ENCODE measurements around the gene HELZ2. TPM values are rescaled to one million over a fixed set of nuclear protein-coding genes. Genes with fewer than 3 reads are reported as not detected.
A peak's percentile ranks its signal among the peaks of the same experiment; 100 is the strongest.

Gene HELZ2
- total and polyA plus RNA-seq, 2 donors from 2014 or later: 3.2 to 40.7 TPM

DNA sequence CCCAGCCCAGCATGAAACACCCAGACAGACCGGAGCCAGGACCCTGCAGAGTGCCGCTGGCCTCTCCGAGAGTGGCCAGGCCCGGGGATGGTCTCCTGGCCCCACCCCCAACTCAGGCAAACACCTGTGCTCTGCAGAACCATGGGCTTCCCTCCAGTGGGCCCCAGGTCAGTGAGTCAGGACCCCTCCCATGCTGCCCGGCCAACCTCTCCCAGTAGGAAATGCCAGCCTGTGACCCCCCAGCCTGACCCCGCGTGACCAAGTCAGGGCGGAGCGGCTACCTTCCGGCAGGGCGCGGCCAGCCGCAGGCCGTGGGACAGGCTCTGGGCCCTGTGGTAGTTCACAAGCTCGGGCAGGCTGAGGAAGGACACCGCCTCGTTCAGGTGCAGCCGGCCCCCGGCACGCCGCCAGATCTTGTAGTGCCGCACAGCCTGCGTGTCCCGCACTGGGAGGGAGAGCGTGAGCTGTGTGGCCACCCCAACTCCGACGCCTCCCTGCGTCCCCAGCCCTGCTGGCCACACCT, 40.1 kb downstream of the HELZ2 start:
- no peak overlapping the region for H3K27ac ChIP-seq (ENCODE audit: low read depth in 2 of 2, low read length in 2 of 2)
- FAIRE-seq (no peak), DNase-seq (peak in 3 of 5 donors; percentile 13 to 86 (median 54))
- no peaks in the 10 kb centered on the region for H3K36me3 ChIP-seq (ENCODE audit: control insufficient read depth in 2 of 3, insufficient read depth in 3 of 3, low read length in 3 of 3)
- peaks cover 0 to 4% (median 0%) of the 10 kb centered on the region in 3 donors for H3K4me1 ChIP-seq (ENCODE audit: control insufficient read depth in 2 of 3, insufficient read depth in 2 of 3, low read depth in 1 of 3, low read length in 3 of 3)
- TF ChIP-seq CTCF (IDR thresholded peaks at IDR 0.05; ENCODE audit: borderline replicate concordance, extremely low read depth, insufficient read depth): no peak
- intact Hi-C loops (cut with DNase I): no loop called here
- H3K9me3 ChIP-seq (ENCODE audit: control insufficient read depth in 2 of 3, insufficient read depth in 1 of 3, low read length in 3 of 3): no peaks in the 10 kb centered on the region
- no peak overlapping the region for H3K4me3 ChIP-seq (ENCODE audit: low read length in 3 of 3)
- no peak overlapping the region for H3K9ac ChIP-seq (ENCODE audit: low read length in 3 of 3)
- H3K27me3 ChIP-seq (ENCODE audit: control insufficient read depth, insufficient read depth, low read length): no peaks in the 10 kb centered on the region

- Histone ChIP-seq H3K9ac (ENCODE audit: low read length in 3 of 3) (no peak overlapping the region), H3K27ac (ENCODE audit: low read depth in 2 of 2, low read length in 2 of 2) (no peak overlapping the region), H3K9me3 (ENCODE audit: control insufficient read depth in 2 of 3, insufficient read depth in 1 of 3, low read length in 3 of 3) (no peaks in the 10 kb centered on the region), H3K36me3 (ENCODE audit: control insufficient read depth in 2 of 3, insufficient read depth in 3 of 3, low read length in 3 of 3) (no peaks in the 10 kb centered on the region), H3K4me1 (ENCODE audit: control insufficient read depth in 2 of 3, insufficient read depth in 2 of 3, low read depth in 1 of 3, low read length in 3 of 3) (peaks cover 0 to 4% (median 0%) of the 10 kb centered on the region in 3 donors), H3K4me3 (ENCODE audit: low read length in 3 of 3) (no peak overlapping the region), H3K27me3 (ENCODE audit: control insufficient read depth, insufficient read depth, low read length) (no peaks in the 10 kb centered on the region)
- intact Hi-C loops (cut with DNase I): no loop called here
- FAIRE-seq (no peak), DNase-seq (peak in 2 of 5 donors; percentile 8 to 39)
- TF ChIP-seq CTCF (IDR thresholded peaks at IDR 0.05; ENCODE audit: borderline replicate concordance, extremely low read depth, insufficient read depth): no peak
Measured at GRCh38 chr20:63533388-63533787, 40.7 kb downstream of the HELZ2 start.

DNA sequence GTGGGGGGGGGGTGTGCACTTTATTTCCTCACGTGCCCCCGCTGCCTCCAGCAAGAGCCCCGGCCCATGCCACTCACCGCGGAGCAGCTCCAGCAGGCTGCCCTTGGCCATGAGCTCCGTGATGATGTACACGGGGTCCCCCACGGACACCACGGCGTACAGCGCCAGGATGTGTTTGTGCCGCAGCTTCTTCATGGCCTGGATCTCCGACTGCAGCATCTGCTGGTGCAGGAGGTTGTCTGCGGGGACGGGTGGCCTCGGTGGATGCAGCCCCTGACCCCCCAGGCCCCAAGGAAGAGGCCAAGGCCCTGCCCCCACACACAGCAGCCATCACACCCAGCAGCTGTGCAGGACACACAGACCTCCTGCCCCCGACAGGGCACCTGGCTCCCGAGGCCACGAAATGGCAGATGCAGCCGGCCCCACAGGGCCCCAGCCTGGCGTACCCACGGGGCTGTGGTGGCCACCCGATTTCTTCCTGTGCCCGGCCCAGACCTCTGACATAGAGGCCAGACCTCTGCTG, 41.5 kb downstream of the HELZ2 start:
- FAIRE-seq: no peak
- no peaks in the 10 kb centered on the region for H3K36me3 ChIP-seq (ENCODE audit: control insufficient read depth in 2 of 3, insufficient read depth in 3 of 3, low read length in 3 of 3)
- no peaks in the 10 kb centered on the region for H3K9me3 ChIP-seq (ENCODE audit: control insufficient read depth in 2 of 3, insufficient read depth in 1 of 3, low read length in 3 of 3)
- no peak overlapping the region for H3K4me3 ChIP-seq (ENCODE audit: low read length in 3 of 3)
- intact Hi-C loops (cut with DNase I): no loop called here
- H3K27me3 ChIP-seq (ENCODE audit: control insufficient read depth, insufficient read depth, low read length): no peaks in the 10 kb centered on the region
- H3K9ac ChIP-seq (ENCODE audit: low read length in 3 of 3): no peak overlapping the region
- TF ChIP-seq CTCF (IDR thresholded peaks at IDR 0.05; ENCODE audit: borderline replicate concordance, extremely low read depth, insufficient read depth): no peak
- peak in 3 of 5 donors; percentile 6 to 74 (median 36) for DNase-seq
- peaks cover 0 to under 1% (median 0%) of the 10 kb centered on the region in 3 donors for H3K4me1 ChIP-seq (ENCODE audit: control insufficient read depth in 2 of 3, insufficient read depth in 2 of 3, low read depth in 1 of 3, low read length in 3 of 3)
- no peak overlapping the region for H3K27ac ChIP-seq (ENCODE audit: low read depth in 2 of 2, low read length in 2 of 2)
